Measurements from ENCODE around the gene RAPGEF2.
"Not testable (repeated sequence)": the region's sequence is repeated elsewhere in the genome, so short reads cannot be mapped to it uniquely, and the experiment has no call there.

The RAPGEF2 gene

DNA sequence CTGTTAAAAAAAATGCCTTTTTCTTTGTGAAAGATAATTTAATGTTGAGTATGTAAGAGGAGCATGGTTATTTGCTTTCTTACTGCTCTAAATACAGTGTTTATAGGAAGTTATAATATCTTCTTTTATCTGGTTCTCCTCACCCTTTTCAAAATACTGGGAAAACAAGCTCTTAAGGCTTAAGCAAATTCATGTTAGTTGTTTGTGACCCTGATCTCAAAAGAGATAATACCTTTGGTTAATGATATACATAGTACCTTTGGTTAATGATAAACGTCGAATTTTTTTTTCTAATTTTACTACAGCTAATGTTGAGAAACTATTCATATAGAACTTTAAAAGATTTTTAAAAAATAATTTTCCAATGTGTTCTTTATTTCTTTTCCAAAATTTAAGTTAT, 180.1 kb downstream of the RAPGEF2 start:
- DNase-seq = no peak

GRCh38 chr4:159283696-159284095, 180.8 kb downstream of the RAPGEF2 start:
- DNase-seq = no peak

- no peak for DNase-seq
Measured at GRCh38 chr4:159284113-159284512, 181.2 kb downstream of the RAPGEF2 start.

DNA sequence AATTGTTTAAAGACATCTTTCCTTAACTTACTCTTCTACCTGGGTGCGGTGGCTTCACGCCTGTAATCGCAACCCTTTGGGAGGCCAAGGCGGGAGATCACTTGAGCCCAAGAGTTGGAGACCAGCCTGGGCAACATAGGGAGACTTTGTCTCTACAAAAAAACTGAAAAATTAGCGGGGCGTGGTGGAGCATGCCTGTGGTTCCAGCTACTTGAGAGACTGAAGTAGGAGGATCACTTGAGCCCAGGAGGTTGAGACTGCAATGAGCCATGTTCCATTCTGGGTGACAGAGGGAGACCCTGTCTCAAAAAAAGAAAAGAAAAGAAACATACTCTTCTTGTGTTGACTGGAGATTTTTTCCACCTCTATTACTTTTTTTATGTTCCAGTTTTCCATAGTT, 181.9 kb downstream of the RAPGEF2 start:
- no peak for DNase-seq

GRCh38 chr4:159287767-159288166, 184.9 kb downstream of the RAPGEF2 start:
- no peak for DNase-seq

DNA sequence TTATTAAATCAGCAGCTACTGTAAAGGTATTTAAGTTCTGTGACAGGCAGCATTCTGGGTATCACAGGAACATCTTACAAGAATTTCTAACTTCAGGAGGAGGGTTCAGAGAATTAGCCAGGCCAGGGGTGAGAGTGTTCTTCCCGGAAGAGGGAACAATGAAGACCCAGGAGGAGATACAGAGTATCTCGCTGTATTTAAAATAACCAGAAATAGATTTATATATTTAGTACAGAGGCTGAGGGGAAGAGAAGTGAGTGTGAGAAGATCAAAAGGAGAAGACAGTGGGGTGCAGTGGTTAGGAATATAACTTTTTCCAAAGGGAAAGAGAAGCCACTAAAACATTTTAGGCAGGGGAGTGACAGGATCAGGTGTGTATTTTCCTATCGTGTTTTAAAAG, 186.8 kb downstream of the RAPGEF2 start:
- no peak for DNase-seq

GRCh38 chr4:159290321-159291030, 187.6 kb downstream of the RAPGEF2 start:
- no peak for DNase-seq

- DNase-seq = no peak
Measured at GRCh38 chr4:159291176-159291575, 188.3 kb downstream of the RAPGEF2 start.

- DNase-seq = no peak
Measured at GRCh38 chr4:159292137-159292896, 189.4 kb downstream of the RAPGEF2 start.

- DNase-seq = no peak
Measured at GRCh38 chr4:159293811-159294515, 191.1 kb downstream of the RAPGEF2 start.

DNA sequence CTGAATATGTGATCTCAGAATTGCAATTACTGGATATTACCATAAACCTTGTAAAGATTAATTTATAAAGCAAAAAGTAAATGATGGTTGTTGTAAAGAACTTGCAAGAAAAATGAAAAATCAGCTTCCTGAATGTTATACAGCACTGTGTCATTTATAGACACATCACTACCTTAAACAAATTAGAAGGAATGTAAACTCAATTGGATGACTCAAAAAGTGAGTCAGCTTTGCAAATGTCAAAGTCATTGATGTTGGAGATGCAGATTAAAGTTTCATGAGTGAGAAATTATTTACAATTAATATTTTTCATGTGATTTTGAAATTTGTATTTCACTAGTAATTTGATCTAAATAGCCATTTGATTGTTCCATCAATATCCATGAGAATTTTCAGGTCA, 193.2 kb downstream of the RAPGEF2 start:
- DNase-seq = no peak

DNA sequence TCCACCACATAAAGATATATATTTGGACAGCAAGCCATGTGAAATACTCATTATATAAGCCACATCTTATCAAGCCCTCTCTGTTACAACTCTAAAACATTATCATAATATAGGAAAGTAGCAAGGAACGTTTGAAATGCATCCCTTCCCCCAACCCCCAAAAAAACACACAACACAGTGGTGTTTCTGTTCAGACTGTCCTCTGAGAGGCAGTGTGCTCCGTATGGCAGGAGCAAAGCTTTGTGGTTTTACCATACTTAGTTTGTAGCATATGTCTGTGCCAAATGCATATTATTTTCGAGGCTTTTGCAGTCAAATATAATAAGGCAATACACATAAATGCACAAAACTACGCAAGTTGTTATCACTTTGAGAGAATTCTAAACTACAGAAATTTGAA, 194.2 kb downstream of the RAPGEF2 start:
- no peak for DNase-seq

- no peak for DNase-seq
Measured at GRCh38 chr4:159298502-159298901, 195.6 kb downstream of the RAPGEF2 start.

- DNase-seq = no peak
Measured at GRCh38 chr4:159303435-159303834, 200.6 kb downstream of the RAPGEF2 start.

GRCh38 chr4:159305129-159305528, 202.2 kb downstream of the RAPGEF2 start:
- no peak for DNase-seq

DNA sequence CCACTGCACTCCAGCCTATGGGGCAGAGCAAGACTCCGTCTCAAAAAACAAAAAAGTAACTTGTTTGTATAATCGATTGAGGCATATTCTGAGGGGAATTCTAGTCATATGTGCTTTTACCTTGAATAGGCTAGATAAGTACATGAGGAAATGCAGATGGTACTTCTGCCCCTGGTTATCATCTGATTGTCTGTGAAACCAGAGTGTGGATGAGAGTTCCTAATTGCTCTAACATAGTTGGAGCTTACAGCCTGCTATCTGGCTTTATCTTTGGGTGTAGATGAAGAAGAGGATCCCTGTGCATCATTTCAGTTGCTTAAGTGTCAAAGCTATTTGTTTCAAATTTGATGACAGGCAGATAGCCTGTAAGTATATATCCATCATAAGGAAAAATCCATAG, 205.1 kb downstream of the RAPGEF2 start:
- DNase-seq = no peak

DNA sequence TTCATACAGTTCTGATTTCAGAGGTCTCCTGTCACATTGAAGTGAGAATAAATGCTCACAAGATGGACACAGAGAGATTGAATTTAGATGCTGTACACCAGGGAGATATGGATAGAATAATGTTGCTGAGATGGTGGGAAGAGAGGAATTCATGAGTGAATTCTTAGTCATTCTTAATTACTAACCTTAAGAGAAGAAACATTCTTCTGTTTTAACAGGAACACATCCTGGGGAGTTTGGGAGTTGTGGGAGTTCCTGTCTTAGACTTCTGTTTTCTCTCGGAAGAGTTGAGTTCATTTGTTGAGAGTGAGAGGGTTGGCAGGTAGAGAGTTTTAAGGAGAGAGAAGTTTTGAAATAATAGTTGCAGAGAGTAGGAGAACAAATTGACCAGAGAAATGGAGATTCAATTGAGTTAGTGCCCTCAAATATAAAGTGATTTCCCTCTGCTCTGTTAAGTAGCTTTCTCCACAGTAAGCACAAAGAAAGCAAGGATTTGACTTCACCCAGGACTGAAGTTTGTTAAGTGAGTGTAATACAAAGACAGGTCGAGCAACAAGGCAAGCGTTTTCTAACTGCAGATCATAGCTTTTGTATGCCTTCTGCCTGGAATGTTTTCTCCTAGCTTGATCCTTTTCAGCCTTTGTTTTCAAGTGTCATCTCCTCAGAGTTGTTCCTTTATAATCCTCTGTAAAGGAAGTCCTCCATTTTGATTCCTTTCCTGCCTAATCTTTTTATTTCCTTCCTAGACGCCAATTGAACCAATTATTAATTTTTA, 205.9 kb downstream of the RAPGEF2 start:
- DNase-seq = no peak

DNA sequence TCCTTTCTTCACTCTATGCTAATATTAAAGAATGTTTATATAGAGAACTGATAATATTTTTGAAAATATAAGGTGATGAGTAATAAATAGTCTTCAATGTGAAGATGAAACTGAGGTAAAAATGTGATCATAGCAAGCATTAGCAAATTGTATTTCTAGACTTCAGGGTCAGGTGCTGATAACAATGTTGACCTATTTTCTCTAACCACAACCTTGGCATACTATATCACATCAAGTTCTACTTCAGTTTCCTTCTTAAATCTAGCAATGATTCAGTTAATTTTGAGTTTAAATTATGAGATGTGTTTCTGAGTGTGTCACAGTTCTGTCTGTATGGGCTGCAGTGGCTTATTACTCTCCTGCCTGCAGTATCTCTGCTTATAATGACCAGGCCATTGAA, 209.4 kb downstream of the RAPGEF2 start:
- DNase-seq = no peak

DNA sequence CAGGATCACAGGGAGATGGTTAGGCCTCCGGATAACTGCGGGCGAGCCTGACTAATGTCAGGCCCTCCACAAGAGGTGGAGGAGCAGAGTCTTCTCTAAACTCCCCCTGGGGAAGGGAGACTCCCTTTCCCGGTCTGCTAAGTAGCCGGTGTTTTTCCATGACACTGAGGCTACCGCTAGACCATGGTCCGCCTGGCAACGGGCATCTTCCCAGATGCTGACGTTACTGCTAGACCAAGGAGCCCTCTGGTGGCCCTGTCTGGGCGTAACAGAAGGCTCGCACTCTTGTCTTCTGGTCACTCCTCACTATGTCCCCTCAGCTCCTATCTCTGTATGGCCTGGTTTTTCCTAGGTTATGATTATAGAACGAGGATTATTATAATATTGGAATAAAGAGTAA, 213.0 kb downstream of the RAPGEF2 start:
- not testable (repeated sequence) for DNase-seq

GRCh38 chr4:159317203-159317602, 214.3 kb downstream of the RAPGEF2 start:
- DNase-seq = no peak

DNA sequence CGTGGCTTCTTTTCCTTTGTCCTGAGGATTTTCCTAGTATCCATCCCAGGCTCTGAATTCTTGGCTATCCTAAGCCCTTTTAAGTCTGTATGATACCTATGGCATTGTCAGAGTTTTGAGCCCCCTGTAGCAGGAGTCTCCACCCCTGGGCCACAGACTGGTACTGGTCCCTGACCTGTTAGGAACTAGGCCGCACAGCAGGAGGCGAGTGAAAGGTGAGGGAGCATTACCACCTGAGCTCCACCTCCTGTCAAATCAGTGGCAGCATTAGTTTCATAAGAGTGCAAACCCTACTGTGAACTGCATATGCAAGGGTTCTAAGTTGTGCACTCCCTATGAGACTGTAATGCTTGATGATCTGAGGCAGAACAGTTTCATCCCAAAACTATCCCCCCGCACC, 216.1 kb downstream of the RAPGEF2 start:
- DNase-seq = no peak

DNA sequence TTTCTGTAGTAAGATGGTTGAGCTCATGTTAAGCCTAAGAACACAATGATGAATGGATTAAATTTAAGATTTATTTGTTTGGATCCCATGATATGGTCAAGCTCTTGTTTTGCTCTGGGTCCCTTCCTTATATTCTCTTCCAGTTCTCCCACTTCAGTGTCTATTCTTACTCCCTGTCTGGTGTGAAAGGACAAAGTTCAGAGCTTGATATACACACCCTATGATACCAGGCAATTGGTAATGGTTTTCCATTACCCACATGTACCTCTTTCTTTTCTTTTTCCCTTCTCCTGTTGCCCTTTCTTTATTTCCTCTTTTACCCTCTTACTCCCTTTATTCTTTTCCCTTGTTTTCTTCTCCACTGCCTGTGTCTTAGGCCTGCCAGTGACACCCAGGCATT, 223.6 kb downstream of the RAPGEF2 start:
- DNase-seq = no peak

GRCh38 chr4:159328766-159329165, 225.9 kb downstream of the RAPGEF2 start:
- no peak for DNase-seq

All from activated effector memory CD4-positive, alpha-beta T cell treated with anti-CD3 and anti-CD28 coated beads, Interleukin-2, amount 50 U/mL, for 16 hours (primary cell).